ENCODE measurements around the gene RARB.

Gene RARB

GRCh38 chr3:25427942-25428788 is at the start of gene RARB:
RARB (plus strand) TSS chr3:25428263; CDS start chr3:25428732, 469 bp downstream.
- H3K9ac ChIP-seq (ENCODE audit: low read depth, low read length): peak within 1 kb of the TSS; percentile 58
- H3K4me1 ChIP-seq (ENCODE audit: insufficient read depth, low read length): peaks cover 44% of the 10 kb centered on the region
- H3K9me3 ChIP-seq (ENCODE audit: control insufficient read depth, insufficient read depth, low read length): no peaks in the 10 kb centered on the region

GRCh38 chr3:25378786-25379311 is 49.2 kb upstream of the RARB start:
- H3K9ac ChIP-seq (ENCODE audit: low read depth, low read length): no peak overlapping the region
- no peaks in the 10 kb centered on the region for H3K9me3 ChIP-seq (ENCODE audit: control insufficient read depth, insufficient read depth, low read length)
- no peaks in the 10 kb centered on the region for H3K36me3 ChIP-seq (ENCODE audit: insufficient read depth, low read length)
- no peaks in the 10 kb centered on the region for H3K4me1 ChIP-seq (ENCODE audit: insufficient read depth, low read length)

More at GRCh38 chr3:25427942-25428788, at the start of gene RARB:
- no peaks in the 10 kb centered on the region for H3K36me3 ChIP-seq (ENCODE audit: insufficient read depth, low read length)

- Histone ChIP-seq H3K4me1 (ENCODE audit: insufficient read depth, low read length) (no peaks in the 10 kb centered on the region), H3K36me3 (ENCODE audit: insufficient read depth, low read length) (no peaks in the 10 kb centered on the region), H3K9me3 (ENCODE audit: control insufficient read depth, insufficient read depth, low read length) (no peaks in the 10 kb centered on the region), H3K9ac (ENCODE audit: low read depth, low read length) (no peak overlapping the region)
Observed at GRCh38 chr3:25380222-25380739, 47.8 kb upstream of the RARB start.

GRCh38 chr3:25381083-25381482 is 47.0 kb upstream of the RARB start:
- Histone ChIP-seq H3K36me3 (ENCODE audit: insufficient read depth, low read length) (no peaks in the 10 kb centered on the region), H3K4me1 (ENCODE audit: insufficient read depth, low read length) (no peaks in the 10 kb centered on the region), H3K9ac (ENCODE audit: low read depth, low read length) (no peak overlapping the region), H3K9me3 (ENCODE audit: control insufficient read depth, insufficient read depth, low read length) (no peaks in the 10 kb centered on the region)

GRCh38 chr3:25384471-25384870 is 43.6 kb upstream of the RARB start:
- Histone ChIP-seq H3K4me1 (ENCODE audit: insufficient read depth, low read length) (no peaks in the 10 kb centered on the region), H3K9me3 (ENCODE audit: control insufficient read depth, insufficient read depth, low read length) (no peaks in the 10 kb centered on the region), H3K9ac (ENCODE audit: low read depth, low read length) (no peak overlapping the region), H3K36me3 (ENCODE audit: insufficient read depth, low read length) (no peaks in the 10 kb centered on the region)

GRCh38 chr3:25385807-25386460 is 42.1 kb upstream of the RARB start:
- Histone ChIP-seq H3K36me3 (ENCODE audit: insufficient read depth, low read length) (no peaks in the 10 kb centered on the region), H3K4me1 (ENCODE audit: insufficient read depth, low read length) (no peaks in the 10 kb centered on the region), H3K9ac (ENCODE audit: low read depth, low read length) (no peak overlapping the region), H3K9me3 (ENCODE audit: control insufficient read depth, insufficient read depth, low read length) (no peaks in the 10 kb centered on the region)

- Histone ChIP-seq H3K4me1 (ENCODE audit: insufficient read depth, low read length) (no peaks in the 10 kb centered on the region), H3K9ac (ENCODE audit: low read depth, low read length) (no peak overlapping the region), H3K9me3 (ENCODE audit: control insufficient read depth, insufficient read depth, low read length) (no peaks in the 10 kb centered on the region), H3K36me3 (ENCODE audit: insufficient read depth, low read length) (no peaks in the 10 kb centered on the region)
Observed at GRCh38 chr3:25386686-25387255, 41.3 kb upstream of the RARB start.

GRCh38 chr3:25390605-25391004 is 37.5 kb upstream of the RARB start:
- Histone ChIP-seq H3K9ac (ENCODE audit: low read depth, low read length) (no peak overlapping the region), H3K4me1 (ENCODE audit: insufficient read depth, low read length) (no peaks in the 10 kb centered on the region), H3K9me3 (ENCODE audit: control insufficient read depth, insufficient read depth, low read length) (no peaks in the 10 kb centered on the region), H3K36me3 (ENCODE audit: insufficient read depth, low read length) (no peaks in the 10 kb centered on the region)

- H3K9ac ChIP-seq (ENCODE audit: low read depth, low read length): no peak overlapping the region
- no peaks in the 10 kb centered on the region for H3K9me3 ChIP-seq (ENCODE audit: control insufficient read depth, insufficient read depth, low read length)
- no peaks in the 10 kb centered on the region for H3K36me3 ChIP-seq (ENCODE audit: insufficient read depth, low read length)
Observed at GRCh38 chr3:25396251-25396650, 31.8 kb upstream of the RARB start.

GRCh38 chr3:25396686-25397085 is 31.4 kb upstream of the RARB start:
- no peaks in the 10 kb centered on the region for H3K4me1 ChIP-seq (ENCODE audit: insufficient read depth, low read length)
- H3K9me3 ChIP-seq (ENCODE audit: control insufficient read depth, insufficient read depth, low read length): no peaks in the 10 kb centered on the region
- H3K9ac ChIP-seq (ENCODE audit: low read depth, low read length): no peak overlapping the region
- no peaks in the 10 kb centered on the region for H3K36me3 ChIP-seq (ENCODE audit: insufficient read depth, low read length)

More at GRCh38 chr3:25396251-25396650, 31.8 kb upstream of the RARB start:
- no peaks in the 10 kb centered on the region for H3K4me1 ChIP-seq (ENCODE audit: insufficient read depth, low read length)

- Histone ChIP-seq H3K4me1 (ENCODE audit: insufficient read depth, low read length) (no peaks in the 10 kb centered on the region), H3K9me3 (ENCODE audit: control insufficient read depth, insufficient read depth, low read length) (no peaks in the 10 kb centered on the region), H3K36me3 (ENCODE audit: insufficient read depth, low read length) (no peaks in the 10 kb centered on the region), H3K9ac (ENCODE audit: low read depth, low read length) (no peak overlapping the region)
Observed at GRCh38 chr3:25397150-25397549, 30.9 kb upstream of the RARB start.

GRCh38 chr3:25400587-25400986 is 27.5 kb upstream of the RARB start:
- no peaks in the 10 kb centered on the region for H3K9me3 ChIP-seq (ENCODE audit: control insufficient read depth, insufficient read depth, low read length)
- no peaks in the 10 kb centered on the region for H3K4me1 ChIP-seq (ENCODE audit: insufficient read depth, low read length)
- H3K9ac ChIP-seq (ENCODE audit: low read depth, low read length): no peak overlapping the region
- no peaks in the 10 kb centered on the region for H3K36me3 ChIP-seq (ENCODE audit: insufficient read depth, low read length)

- Histone ChIP-seq H3K4me1 (ENCODE audit: insufficient read depth, low read length) (no peaks in the 10 kb centered on the region), H3K36me3 (ENCODE audit: insufficient read depth, low read length) (no peaks in the 10 kb centered on the region), H3K9ac (ENCODE audit: low read depth, low read length) (no peak overlapping the region), H3K9me3 (ENCODE audit: control insufficient read depth, insufficient read depth, low read length) (no peaks in the 10 kb centered on the region)
Observed at GRCh38 chr3:25403968-25404367, 24.1 kb upstream of the RARB start.

- Histone ChIP-seq H3K9ac (ENCODE audit: low read depth, low read length) (no peak overlapping the region), H3K36me3 (ENCODE audit: insufficient read depth, low read length) (no peaks in the 10 kb centered on the region), H3K9me3 (ENCODE audit: control insufficient read depth, insufficient read depth, low read length) (no peaks in the 10 kb centered on the region), H3K4me1 (ENCODE audit: insufficient read depth, low read length) (no peaks in the 10 kb centered on the region)
Observed at GRCh38 chr3:25404569-25404968, 23.5 kb upstream of the RARB start.
